Neural cell (in vitro differentiated cells): ENCODE results near the gene CD3E. TPM values are rescaled to one million over a fixed set of nuclear protein-coding genes. Genes with fewer than 3 reads are reported as not detected.

Experiments used
- H2AFZ ChIP-seq: fragments of 200-600, 300-800 bp; sonication (generic), shearing (Covaris generic); 2 replicates; pipeline ENCODE4 v1.6.0; 2014; ENCODE audit warnings: low read depth, mild to moderate bottlenecking, antibody characterized with exemption, low read length, moderate library complexity
- H3F3A ChIP-seq: fragments of 200-600 bp; shearing (Covaris generic); 2 replicates; pipeline ENCODE4 v1.6.1; 2016; ENCODE audit warnings: mild to moderate bottlenecking, moderate library complexity, mixed read lengths, antibody characterized with exemption, low read length; ENCODE audit not compliant: insufficient read depth, poor library complexity, severe bottlenecking
- H3K27ac ChIP-seq: fragments of 200-600, 300-800 bp; sonication (generic), shearing (Covaris generic); 2 replicates; pipeline ENCODE4 v1.5.1; 2014; ENCODE audit warnings: mild to moderate bottlenecking, low read length, moderate library complexity
- H3K27me3 ChIP-seq: fragments of 300-800, 200-600 bp; sonication (generic), shearing (Covaris generic); 2 replicates; pipeline ENCODE4 v1.6.0; 2014; ENCODE audit warnings: mild to moderate bottlenecking, low read depth, low read length, moderate library complexity; ENCODE audit not compliant: insufficient read depth
- H3K36me3 ChIP-seq: fragments of 300-800, 200-600 bp; sonication (generic), shearing (Covaris generic); 2 replicates; pipeline ENCODE4 v1.5.1; 2014; ENCODE audit warnings: mild to moderate bottlenecking, antibody characterized with exemption, low read length, moderate library complexity; ENCODE audit not compliant: insufficient read depth
- H3K4me2 ChIP-seq: fragments of 300-800, 200-600 bp; sonication (generic), shearing (Covaris generic); 2 replicates; pipeline ENCODE4 v1.6.0; 2014; ENCODE audit warnings: mild to moderate bottlenecking, low read length
- H3K4me3 ChIP-seq: fragments of 300-800, 200-600 bp; sonication (generic), shearing (Covaris generic); 2 replicates; pipeline ENCODE4 v1.5.1; 2014; ENCODE audit warnings: mild to moderate bottlenecking, low read length, moderate library complexity
- H3K79me2 ChIP-seq: fragments of 200-600 bp; shearing (Covaris generic); replicated peaks from 2 replicates; pipeline ENCODE4 v1.6.0; 2014; ENCODE audit warnings: mild to moderate bottlenecking, low read length, moderate library complexity; ENCODE audit not compliant: insufficient read depth
- H3K9ac ChIP-seq: fragments of 300-800, 200-600 bp; sonication (generic), shearing (Covaris generic); 2 replicates; pipeline ENCODE4 v1.6.1; 2016; ENCODE audit warnings: mild to moderate bottlenecking, low read length, mixed read lengths
- H3K9me2 ChIP-seq: fragments of 200-600 bp; shearing (Covaris generic); 2 replicates; pipeline ENCODE4 v1.6.1; 2016; ENCODE audit warnings: mild to moderate bottlenecking, low read length, mixed read lengths; ENCODE audit not compliant: insufficient read depth
- H3K9me3 ChIP-seq: fragments of 200-600, 300-800 bp; sonication (generic), shearing (Covaris generic); 2 replicates; pipeline ENCODE4 v1.6.1; 2016; ENCODE audit warnings: mild to moderate bottlenecking, mixed run types, low read length, moderate library complexity, mixed read lengths
- H4K20me1 ChIP-seq: fragments of 200-600 bp; shearing (Covaris generic); 2 replicates; pipeline ENCODE4 v1.6.1; 2016; ENCODE audit warnings: mild to moderate bottlenecking, mixed run types; ENCODE audit not compliant: insufficient read depth
- EP300 ChIP-seq: fragments of 450-650 bp; conservative IDR thresholded peaks from 2 replicates; pipeline ENCODE4 v1.6.1; 2014; ENCODE audit warnings: antibody characterized with exemption, mild to moderate bottlenecking, moderate library complexity; ENCODE audit not compliant: poor library complexity, severe bottlenecking
- EZH2 ChIP-seq: fragments of 200-600, 300-800 bp; shearing (Covaris generic), sonication (generic); IDR thresholded peaks from 2 replicates; pipeline ENCODE4 v1.6.1; 2014; ENCODE audit warnings: antibody characterized with exemption, low read length, borderline replicate concordance, mild to moderate bottlenecking; ENCODE audit not compliant: insufficient read depth, poor library complexity, severe bottlenecking
- MXI1 ChIP-seq: fragments of 450-650 bp; conservative IDR thresholded peaks from 2 replicates; pipeline ENCODE4 v1.6.1; 2014; ENCODE audit warnings: antibody characterized with exemption, mild to moderate bottlenecking; ENCODE audit not compliant: poor library complexity, severe bottlenecking
- POLR2AphosphoS5 ChIP-seq: IDR thresholded peaks from 2 replicates; pipeline ENCODE4 v1.6.1; 2012
- RAD21 ChIP-seq: fragments of 450-650 bp; conservative IDR thresholded peaks from 2 replicates; pipeline ENCODE4 v1.6.1; 2014; ENCODE audit warnings: antibody characterized with exemption, mild to moderate bottlenecking, moderate library complexity
- SMC3 ChIP-seq: fragments of 450-650 bp; conservative IDR thresholded peaks from 2 replicates; pipeline ENCODE4 v1.6.1; 2014; ENCODE audit warnings: antibody characterized with exemption, mild to moderate bottlenecking, moderate library complexity; ENCODE audit not compliant: poor library complexity
- TAF1 ChIP-seq: IDR thresholded peaks from 2 replicates; pipeline ENCODE4 v1.6.1; 2012; ENCODE audit warnings: low read depth
- polyA plus RNA-seq: library from polyadenylated mRNA; depleted of rRNA; stranded (reverse); fragments of >200 nt; gene quantifications from 2 replicates; pipeline ENCODE4 v1.2.3, GENCODE V29; 2014
- TF ChIP-seq, protein P1 (sequence below): IDR thresholded peaks from 2 replicates; pipeline ENCODE4 v1.6.1; 2012; ENCODE audit warnings: borderline replicate concordance
- TF ChIP-seq, protein P2 (sequence below): fragments of 450-650 bp; IDR thresholded peaks from 2 replicates; pipeline ENCODE4 v1.5.1; 2014; ENCODE audit warnings: antibody characterized with exemption, mild to moderate bottlenecking, moderate library complexity; ENCODE audit not compliant: poor library complexity, severe bottlenecking

Gene CD3E
- polyA plus RNA-seq, 1 donor from 2014 or later = not detected

- H3K9me2 ChIP-seq = no peaks in the 10 kb centered on the region
- H3K79me2 ChIP-seq = no peaks in the 10 kb centered on the region
- no peaks in the 10 kb centered on the region for H3F3A ChIP-seq
- H3K4me3 ChIP-seq = no peak within 1 kb of the TSS
- TF ChIP-seq, protein P1, sequence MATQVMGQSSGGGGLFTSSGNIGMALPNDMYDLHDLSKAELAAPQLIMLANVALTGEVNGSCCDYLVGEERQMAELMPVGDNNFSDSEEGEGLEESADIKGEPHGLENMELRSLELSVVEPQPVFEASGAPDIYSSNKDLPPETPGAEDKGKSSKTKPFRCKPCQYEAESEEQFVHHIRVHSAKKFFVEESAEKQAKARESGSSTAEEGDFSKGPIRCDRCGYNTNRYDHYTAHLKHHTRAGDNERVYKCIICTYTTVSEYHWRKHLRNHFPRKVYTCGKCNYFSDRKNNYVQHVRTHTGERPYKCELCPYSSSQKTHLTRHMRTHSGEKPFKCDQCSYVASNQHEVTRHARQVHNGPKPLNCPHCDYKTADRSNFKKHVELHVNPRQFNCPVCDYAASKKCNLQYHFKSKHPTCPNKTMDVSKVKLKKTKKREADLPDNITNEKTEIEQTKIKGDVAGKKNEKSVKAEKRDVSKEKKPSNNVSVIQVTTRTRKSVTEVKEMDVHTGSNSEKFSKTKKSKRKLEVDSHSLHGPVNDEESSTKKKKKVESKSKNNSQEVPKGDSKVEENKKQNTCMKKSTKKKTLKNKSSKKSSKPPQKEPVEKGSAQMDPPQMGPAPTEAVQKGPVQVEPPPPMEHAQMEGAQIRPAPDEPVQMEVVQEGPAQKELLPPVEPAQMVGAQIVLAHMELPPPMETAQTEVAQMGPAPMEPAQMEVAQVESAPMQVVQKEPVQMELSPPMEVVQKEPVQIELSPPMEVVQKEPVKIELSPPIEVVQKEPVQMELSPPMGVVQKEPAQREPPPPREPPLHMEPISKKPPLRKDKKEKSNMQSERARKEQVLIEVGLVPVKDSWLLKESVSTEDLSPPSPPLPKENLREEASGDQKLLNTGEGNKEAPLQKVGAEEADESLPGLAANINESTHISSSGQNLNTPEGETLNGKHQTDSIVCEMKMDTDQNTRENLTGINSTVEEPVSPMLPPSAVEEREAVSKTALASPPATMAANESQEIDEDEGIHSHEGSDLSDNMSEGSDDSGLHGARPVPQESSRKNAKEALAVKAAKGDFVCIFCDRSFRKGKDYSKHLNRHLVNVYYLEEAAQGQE = no peak
- TF ChIP-seq EZH2 (no peak), SMC3 (no peak), TAF1 (no peak), MXI1 (no peak), POLR2AphosphoS5 (no peak), EP300 (no peak), RAD21 (no peak)
- TF ChIP-seq, protein P2, sequence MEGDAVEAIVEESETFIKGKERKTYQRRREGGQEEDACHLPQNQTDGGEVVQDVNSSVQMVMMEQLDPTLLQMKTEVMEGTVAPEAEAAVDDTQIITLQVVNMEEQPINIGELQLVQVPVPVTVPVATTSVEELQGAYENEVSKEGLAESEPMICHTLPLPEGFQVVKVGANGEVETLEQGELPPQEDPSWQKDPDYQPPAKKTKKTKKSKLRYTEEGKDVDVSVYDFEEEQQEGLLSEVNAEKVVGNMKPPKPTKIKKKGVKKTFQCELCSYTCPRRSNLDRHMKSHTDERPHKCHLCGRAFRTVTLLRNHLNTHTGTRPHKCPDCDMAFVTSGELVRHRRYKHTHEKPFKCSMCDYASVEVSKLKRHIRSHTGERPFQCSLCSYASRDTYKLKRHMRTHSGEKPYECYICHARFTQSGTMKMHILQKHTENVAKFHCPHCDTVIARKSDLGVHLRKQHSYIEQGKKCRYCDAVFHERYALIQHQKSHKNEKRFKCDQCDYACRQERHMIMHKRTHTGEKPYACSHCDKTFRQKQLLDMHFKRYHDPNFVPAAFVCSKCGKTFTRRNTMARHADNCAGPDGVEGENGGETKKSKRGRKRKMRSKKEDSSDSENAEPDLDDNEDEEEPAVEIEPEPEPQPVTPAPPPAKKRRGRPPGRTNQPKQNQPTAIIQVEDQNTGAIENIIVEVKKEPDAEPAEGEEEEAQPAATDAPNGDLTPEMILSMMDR = no peak
- H3K9ac ChIP-seq = no peak within 1 kb of the TSS
- no peaks in the 10 kb centered on the region for H3K36me3 ChIP-seq
- H2AFZ ChIP-seq = no peak within 1 kb of the TSS
- H3K4me2 ChIP-seq = no peak within 1 kb of the TSS
- peaks cover 3% of the 10 kb centered on the region for H3K27me3 ChIP-seq
- no peaks in the 10 kb centered on the region for H3K9me3 ChIP-seq
- H4K20me1 ChIP-seq = no peaks in the 10 kb centered on the region
- no peak within 1 kb of the TSS for H3K27ac ChIP-seq
These were observed 38.1 kb downstream of the CD3E start, which contains the start of gene CD3D for GRCh38 chr11:118342503-118343161. Gene CD3D, minus strand, starts transcription at chr11:118342705. Its CDS starts 98 bp downstream, at chr11:118342607.

- no peak overlapping the region for H3K27ac ChIP-seq
- H3K9ac ChIP-seq = no peak overlapping the region
- H3K36me3 ChIP-seq = no peaks in the 10 kb centered on the region
- H3K9me3 ChIP-seq = no peaks in the 10 kb centered on the region
- no peaks in the 10 kb centered on the region for H3K9me2 ChIP-seq
- no peak overlapping the region for H2AFZ ChIP-seq
- peaks cover 6% of the 10 kb centered on the region for H3K27me3 ChIP-seq
- no peak overlapping the region for H3K4me2 ChIP-seq
- H4K20me1 ChIP-seq = no peaks in the 10 kb centered on the region
- no peak overlapping the region for H3K4me3 ChIP-seq
- H3F3A ChIP-seq = no peaks in the 10 kb centered on the region
- TF ChIP-seq EZH2 (no peak), RAD21 (no peak), POLR2AphosphoS5 (no peak), TAF1 (no peak), SMC3 (no peak), MXI1 (no peak), EP300 (no peak)
- TF ChIP-seq, protein P1 = no peak
- TF ChIP-seq, protein P2 = no peak
- no peaks in the 10 kb centered on the region for H3K79me2 ChIP-seq
These were observed 38.7 kb downstream of the CD3E start for GRCh38 chr11:118343248-118343647.
